Kidney epithelial cell (primary cell): ENCODE results near the gene FLVCR2. TPM values are rescaled to one million over a fixed set of nuclear protein-coding genes. Genes with fewer than 3 reads are reported as not detected.

ENCODE experiments used
- DNase-seq: peaks from one replicate; pipeline ENCODE4 v3.0.0-alpha.2; 2010; ENCODE audit warnings: low read depth
- H3K27me3 ChIP-seq: 2 replicates; pipeline ENCODE4 v1.6.0; 2011; ENCODE audit warnings: low read length; ENCODE audit not compliant: control insufficient read depth, insufficient read depth
- H3K36me3 ChIP-seq: 2 replicates; pipeline ENCODE4 v1.5.1; 2011; ENCODE audit warnings: low read length; ENCODE audit not compliant: control insufficient read depth, insufficient read depth
- H3K4me3 ChIP-seq: 2 replicates; pipeline ENCODE4 v1.5.1; 2011; ENCODE audit warnings: low read depth, mild to moderate bottlenecking, control low read depth, low read length
- total RNA-seq: library from RNA; depleted of rRNA; stranded (reverse); fragments of >200 nt; gene quantifications from 2 replicates; pipeline ENCODE4 v1.2.3, GENCODE V29; 2015
- TF ChIP-seq, protein P1 (sequence below): IDR thresholded peaks from 2 replicates; pipeline ENCODE4 v1.5.1; 2011; ENCODE audit warnings: mild to moderate bottlenecking, moderate library complexity, low read length, control low read depth, inconsistent platforms; ENCODE audit not compliant: insufficient read depth, poor library complexity, severe bottlenecking

Gene FLVCR2
- total RNA-seq, 1 donor from 2014 or later: 0.75 TPM

DNA sequence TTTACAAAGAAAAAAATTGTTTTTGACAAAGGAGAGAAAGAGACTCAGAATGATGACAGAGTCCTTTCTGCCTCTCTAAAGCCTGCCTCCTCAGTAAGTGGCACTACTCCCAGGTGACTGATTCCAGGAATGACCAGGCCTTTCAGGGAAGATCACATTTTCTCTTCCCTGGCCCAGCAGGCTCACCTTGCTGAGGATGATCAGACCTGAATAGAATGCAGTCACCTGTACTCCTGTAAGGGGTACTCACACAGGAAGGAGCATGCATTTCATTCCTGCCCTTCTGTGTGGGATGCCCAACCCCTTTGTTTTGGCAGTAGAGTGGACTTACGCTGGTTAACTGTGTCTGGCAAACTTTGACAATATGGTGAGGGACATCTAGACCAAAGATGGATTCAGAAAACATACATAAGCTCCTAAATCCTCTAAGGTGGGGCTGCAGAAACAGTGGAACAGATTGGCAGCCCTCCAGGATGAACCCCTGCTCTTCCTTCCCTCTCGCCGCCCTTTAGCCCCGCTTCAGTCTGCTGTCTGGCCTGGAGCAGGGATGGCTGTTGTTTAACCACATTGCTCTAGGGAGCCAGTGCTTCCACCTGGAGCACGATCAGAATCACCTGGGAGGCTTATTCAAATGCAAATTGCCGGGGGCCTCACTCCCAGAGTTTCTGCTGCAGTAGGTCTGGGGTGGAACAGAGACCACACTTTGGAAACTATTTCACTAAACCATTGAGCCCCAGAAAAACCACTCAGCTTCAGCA lies 52.5 kb downstream of the FLVCR2 start:
- H3K4me3 ChIP-seq: no peak overlapping the region
- no peak for DNase-seq
- H3K36me3 ChIP-seq: no peaks in the 10 kb centered on the region
- TF ChIP-seq, protein P1, sequence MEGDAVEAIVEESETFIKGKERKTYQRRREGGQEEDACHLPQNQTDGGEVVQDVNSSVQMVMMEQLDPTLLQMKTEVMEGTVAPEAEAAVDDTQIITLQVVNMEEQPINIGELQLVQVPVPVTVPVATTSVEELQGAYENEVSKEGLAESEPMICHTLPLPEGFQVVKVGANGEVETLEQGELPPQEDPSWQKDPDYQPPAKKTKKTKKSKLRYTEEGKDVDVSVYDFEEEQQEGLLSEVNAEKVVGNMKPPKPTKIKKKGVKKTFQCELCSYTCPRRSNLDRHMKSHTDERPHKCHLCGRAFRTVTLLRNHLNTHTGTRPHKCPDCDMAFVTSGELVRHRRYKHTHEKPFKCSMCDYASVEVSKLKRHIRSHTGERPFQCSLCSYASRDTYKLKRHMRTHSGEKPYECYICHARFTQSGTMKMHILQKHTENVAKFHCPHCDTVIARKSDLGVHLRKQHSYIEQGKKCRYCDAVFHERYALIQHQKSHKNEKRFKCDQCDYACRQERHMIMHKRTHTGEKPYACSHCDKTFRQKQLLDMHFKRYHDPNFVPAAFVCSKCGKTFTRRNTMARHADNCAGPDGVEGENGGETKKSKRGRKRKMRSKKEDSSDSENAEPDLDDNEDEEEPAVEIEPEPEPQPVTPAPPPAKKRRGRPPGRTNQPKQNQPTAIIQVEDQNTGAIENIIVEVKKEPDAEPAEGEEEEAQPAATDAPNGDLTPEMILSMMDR: no peak
- peaks cover 3% of the 10 kb centered on the region for H3K27me3 ChIP-seq

DNA sequence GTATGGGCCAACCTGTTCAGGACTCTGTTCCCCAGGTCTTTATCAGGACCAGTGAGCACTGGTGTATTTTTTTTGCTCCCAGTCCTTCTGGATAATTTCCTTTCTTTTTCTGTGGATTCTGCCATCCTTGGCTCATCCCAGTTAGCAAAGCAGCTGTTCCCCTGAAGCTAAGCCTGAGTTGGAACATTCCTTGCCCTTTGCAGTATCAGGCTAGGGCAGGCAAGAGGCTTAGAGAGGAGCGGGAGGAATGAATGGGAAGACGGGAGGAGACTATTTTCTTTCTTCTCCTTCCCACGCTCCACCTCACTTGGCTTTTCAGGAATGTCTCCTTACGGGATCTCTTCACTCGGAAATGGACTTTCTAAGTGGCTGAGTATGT lies 53.0 kb downstream of the FLVCR2 start:
- no peak overlapping the region for H3K4me3 ChIP-seq
- H3K36me3 ChIP-seq: no peaks in the 10 kb centered on the region
- TF ChIP-seq, protein P1: no peak
- no peak for DNase-seq
- H3K27me3 ChIP-seq: peaks cover 3% of the 10 kb centered on the region

DNA sequence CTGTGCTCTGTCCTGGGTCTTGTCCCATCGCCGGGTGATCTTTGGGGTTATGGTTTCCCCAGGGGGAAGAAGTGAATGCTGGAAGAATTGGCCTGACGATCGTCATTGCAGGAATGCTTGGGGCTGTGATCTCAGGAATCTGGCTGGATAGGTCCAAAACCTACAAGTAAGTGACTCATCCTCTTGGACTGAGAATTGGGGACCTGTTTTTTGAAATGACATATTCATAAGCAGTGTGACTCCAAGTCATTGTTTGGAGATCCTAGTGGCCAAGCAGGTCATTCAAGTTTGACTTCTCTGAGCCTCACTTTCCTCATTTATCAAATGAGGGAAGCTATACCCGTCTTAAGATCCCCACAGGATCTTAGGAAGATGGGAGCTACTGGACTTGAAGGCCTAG lies 56.4 kb downstream of the FLVCR2 start:
- no peak for DNase-seq
- Histone ChIP-seq H3K36me3 (no peaks in the 10 kb centered on the region), H3K4me3 (no peak overlapping the region), H3K27me3 (peaks cover 3% of the 10 kb centered on the region)
- TF ChIP-seq, protein P1: no peak

DNA sequence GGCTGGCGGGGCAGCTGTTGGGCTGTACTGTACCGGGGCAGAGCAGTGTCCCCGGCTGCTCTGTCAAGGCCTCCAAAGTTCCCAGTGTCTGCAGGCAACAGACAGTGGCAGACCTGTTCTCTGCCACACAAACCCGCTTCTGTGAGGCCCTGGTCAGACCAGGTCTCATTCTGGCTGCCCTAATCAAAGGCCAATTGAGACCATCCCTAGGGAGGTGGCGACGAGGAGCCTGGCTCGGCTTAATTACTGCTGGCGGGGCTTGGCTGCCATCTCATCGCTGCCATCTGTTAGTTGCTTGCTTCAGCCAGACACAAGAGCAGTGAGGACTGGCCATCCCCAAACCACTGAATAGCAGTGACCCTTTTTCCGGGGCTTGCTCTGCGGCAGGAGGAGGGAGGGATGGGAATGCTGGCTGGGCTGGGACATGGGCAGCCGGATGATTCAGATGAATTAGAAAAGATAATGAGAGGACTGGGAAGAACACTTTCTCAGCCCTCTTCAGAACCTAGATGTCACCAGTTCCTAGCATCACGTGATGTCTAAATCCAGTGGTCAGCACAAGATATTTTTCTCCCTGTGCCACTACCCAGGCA lies 57.8 kb downstream of the FLVCR2 start:
- no peak overlapping the region for H3K4me3 ChIP-seq
- TF ChIP-seq, protein P1: no peak
- peaks cover 3% of the 10 kb centered on the region for H3K27me3 ChIP-seq
- no peak for DNase-seq
- H3K36me3 ChIP-seq: no peaks in the 10 kb centered on the region

DNA sequence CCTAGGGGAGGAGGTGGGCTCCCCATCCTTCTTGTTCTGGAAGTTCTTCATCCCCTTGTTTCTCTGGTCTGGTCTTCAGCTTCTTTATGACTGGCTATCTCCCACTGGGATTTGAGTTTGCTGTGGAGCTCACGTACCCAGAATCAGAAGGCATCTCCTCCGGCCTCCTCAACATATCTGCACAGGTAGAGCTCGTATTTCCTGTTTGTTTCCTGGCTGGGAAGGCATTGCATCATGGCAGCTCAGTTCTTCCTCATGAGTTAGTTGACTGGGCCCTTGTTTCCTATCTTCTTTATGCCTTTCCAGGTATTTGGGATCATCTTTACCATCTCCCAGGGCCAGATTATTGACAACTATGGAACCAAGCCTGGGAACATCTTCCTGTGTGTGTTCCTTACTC lies 62.5 kb downstream of the FLVCR2 start:
- Histone ChIP-seq H3K36me3 (no peaks in the 10 kb centered on the region), H3K27me3 (no peaks in the 10 kb centered on the region), H3K4me3 (no peak overlapping the region)
- TF ChIP-seq, protein P1: no peak
- DNase-seq: no peak

DNA sequence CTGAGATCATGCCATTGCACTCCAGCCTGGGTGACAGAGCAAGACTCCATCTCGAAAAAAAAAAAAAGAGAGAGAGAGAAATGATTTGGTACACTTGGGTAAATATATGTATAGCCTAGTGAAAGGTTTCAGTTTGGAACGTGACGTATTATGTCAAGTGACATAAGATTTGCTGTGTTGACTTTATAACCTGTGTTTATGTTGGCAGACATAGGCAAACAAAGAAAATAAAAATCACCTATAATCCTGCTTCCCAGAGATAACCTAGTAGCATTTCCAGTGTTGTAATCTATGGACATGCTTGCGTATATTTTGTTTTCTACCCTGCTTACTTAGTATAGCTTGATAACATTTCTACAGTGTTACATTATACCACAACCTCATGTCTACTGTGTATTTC lies 65.6 kb downstream of the FLVCR2 start:
- H3K27me3 ChIP-seq: no peaks in the 10 kb centered on the region

More for the DNA sequence above, 65.6 kb downstream of the FLVCR2 start:
- H3K4me3 ChIP-seq: no peak overlapping the region
- H3K36me3 ChIP-seq: no peaks in the 10 kb centered on the region
- DNase-seq: no peak
- TF ChIP-seq, protein P1: no peak
